ENCODE results near the gene APC. TPM values are rescaled to one million over a fixed set of nuclear protein-coding genes. Genes with fewer than 3 reads are reported as not detected.
A peak's percentile ranks its signal among the peaks of the same experiment; 100 is the strongest.

Gene APC
- total and polyA plus RNA-seq, 2 donors (not counting 3 experiments of a cell fraction or from before 2014, with no cell fraction given), result 11.2 to 39.6 TPM

- H3K36me3 ChIP-seq (ENCODE audit: control insufficient read depth in 2 of 2, extremely low read depth in 1 of 2, insufficient read depth in 2 of 2, low read length in 2 of 2), result peaks cover 9 to 16% of the 10 kb centered on the region in 2 experiments
- intact Hi-C loops (cut with micrococcal nuclease), result no loop called here
- CTCF ChIA-PET, result interaction anchor here (1.4 kb wide), 1 partner anchor 30 kb away, joined by 6 read pairs; no protein-coding TSS in a partner anchor
Observed at GRCh38 chr5:112878760-112879159, 141.1 kb downstream of the APC start.

GRCh38 chr5:112880219-112880964, 142.7 kb downstream of the APC start:
- no TSS peak for BruUV-seq (replicated peaks)
- peaks cover 4% of the 10 kb centered on the region for H3K4me1 ChIP-seq (ENCODE audit: control insufficient read depth, extremely low read depth, insufficient read depth, low read length)
- peaks cover 11 to 22% of the 10 kb centered on the region in 2 experiments for H3K36me3 ChIP-seq (ENCODE audit: control insufficient read depth in 2 of 2, extremely low read depth in 1 of 2, insufficient read depth in 2 of 2, low read length in 2 of 2)
- FAIRE-seq (no peak), DNase-seq (ENCODE audit: low read depth, low spot score) (no peak)
- no peaks in the 10 kb centered on the region for H4K20me1 ChIP-seq (replicated peaks; ENCODE audit: control insufficient read depth, extremely low read depth, insufficient read depth, low read length)
- no peak overlapping the region for H3K4me3 ChIP-seq (replicated peaks in 1 of 3; ENCODE audit: insufficient read depth in 1 of 3, low read depth in 1 of 3, low read length in 3 of 3)
- intact Hi-C loops (cut with micrococcal nuclease) (no loop called here), dilution Hi-C loops (cut with MboI; ENCODE audit: extremely low pct_ligation_motif_present, low sequenced_read_pairs) (no loop called here)
- H3K4me2 ChIP-seq (ENCODE audit: insufficient read depth, low read length), result no peak overlapping the region
- H3K9ac ChIP-seq (replicated peaks; ENCODE audit: extremely low read depth, insufficient read depth, low read length), result no peak overlapping the region
- no peaks in the 10 kb centered on the region for H3K9me1 ChIP-seq (replicated peaks; ENCODE audit: control insufficient read depth, extremely low read depth, insufficient read depth, low read length)
- H3K27ac ChIP-seq (ENCODE audit: insufficient read depth, low read depth, low read length), result no peak overlapping the region
- H3K9me3 ChIP-seq (replicated peaks; ENCODE audit: control insufficient read depth, insufficient read depth, low read length), result no peaks in the 10 kb centered on the region
- H2AFZ ChIP-seq (ENCODE audit: low read depth, low read length), result no peak overlapping the region
- peaks cover 2% of the 10 kb centered on the region for H3K79me2 ChIP-seq (ENCODE audit: control insufficient read depth, insufficient read depth, low read length)
- TF ChIP-seq, protein P1, sequence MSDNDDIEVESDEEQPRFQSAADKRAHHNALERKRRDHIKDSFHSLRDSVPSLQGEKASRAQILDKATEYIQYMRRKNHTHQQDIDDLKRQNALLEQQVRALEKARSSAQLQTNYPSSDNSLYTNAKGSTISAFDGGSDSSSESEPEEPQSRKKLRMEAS (IDR thresholded peaks at IDR 0.05; ENCODE audit: insufficient read depth, insufficient read length), result no peak
- TF ChIP-seq JUN (IDR thresholded peaks at IDR 0.05; ENCODE audit: borderline replicate concordance, insufficient read depth, insufficient read length, low read depth) (no peak), GATA2 (IDR thresholded peaks at IDR 0.05; ENCODE audit: insufficient read depth, insufficient read length, low read depth, low read length) (no peak), FOS (IDR thresholded peaks at IDR 0.05; ENCODE audit: borderline replicate concordance, insufficient read depth, low read length) (no peak), POLR2A (IDR thresholded peaks at IDR 0.05; ENCODE audit: low read depth, low read length) (no peak), MYC (IDR thresholded peaks at IDR 0.05; ENCODE audit: low read depth, low read length) (no peak)
- TF ChIP-seq, protein P2, sequence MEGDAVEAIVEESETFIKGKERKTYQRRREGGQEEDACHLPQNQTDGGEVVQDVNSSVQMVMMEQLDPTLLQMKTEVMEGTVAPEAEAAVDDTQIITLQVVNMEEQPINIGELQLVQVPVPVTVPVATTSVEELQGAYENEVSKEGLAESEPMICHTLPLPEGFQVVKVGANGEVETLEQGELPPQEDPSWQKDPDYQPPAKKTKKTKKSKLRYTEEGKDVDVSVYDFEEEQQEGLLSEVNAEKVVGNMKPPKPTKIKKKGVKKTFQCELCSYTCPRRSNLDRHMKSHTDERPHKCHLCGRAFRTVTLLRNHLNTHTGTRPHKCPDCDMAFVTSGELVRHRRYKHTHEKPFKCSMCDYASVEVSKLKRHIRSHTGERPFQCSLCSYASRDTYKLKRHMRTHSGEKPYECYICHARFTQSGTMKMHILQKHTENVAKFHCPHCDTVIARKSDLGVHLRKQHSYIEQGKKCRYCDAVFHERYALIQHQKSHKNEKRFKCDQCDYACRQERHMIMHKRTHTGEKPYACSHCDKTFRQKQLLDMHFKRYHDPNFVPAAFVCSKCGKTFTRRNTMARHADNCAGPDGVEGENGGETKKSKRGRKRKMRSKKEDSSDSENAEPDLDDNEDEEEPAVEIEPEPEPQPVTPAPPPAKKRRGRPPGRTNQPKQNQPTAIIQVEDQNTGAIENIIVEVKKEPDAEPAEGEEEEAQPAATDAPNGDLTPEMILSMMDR (IDR thresholded peaks at IDR 0.05; ENCODE audit: extremely low read depth in 1 of 2, insufficient read depth in 1 of 2, low read depth in 1 of 2, low read length in 2 of 2), result no peak
- CTCF ChIA-PET, result interaction anchor here (0.8 to 1.3 kb wide), 3 partner anchors 16 to 41 kb away, joined by 3 read pairs; partner anchors contain the start of gene REEP5
- POLR2A ChIA-PET, result interaction anchor here (0.6 kb wide), 1 partner anchor 12 kb away, joined by 3 read pairs; no protein-coding TSS in a partner anchor
- H3K27me3 ChIP-seq (ENCODE audit: control insufficient read depth in 2 of 2, insufficient read depth in 2 of 2, low read length in 2 of 2), result no peaks in the 10 kb centered on the region

More at GRCh38 chr5:112878760-112879159, 141.1 kb downstream of the APC start:
- peaks cover 2% of the 10 kb centered on the region for H3K79me2 ChIP-seq (ENCODE audit: control insufficient read depth, insufficient read depth, low read length)
- peaks cover 4% of the 10 kb centered on the region for H3K4me1 ChIP-seq (ENCODE audit: control insufficient read depth, extremely low read depth, insufficient read depth, low read length)
- no peaks in the 10 kb centered on the region for H3K9me1 ChIP-seq (replicated peaks; ENCODE audit: control insufficient read depth, extremely low read depth, insufficient read depth, low read length)
- dilution Hi-C loops (cut with MboI; ENCODE audit: extremely low pct_ligation_motif_present, low sequenced_read_pairs), result no loop called here
- H3K27ac ChIP-seq (ENCODE audit: insufficient read depth, low read depth, low read length), result peak overlapping the region; percentile 21
- no peaks in the 10 kb centered on the region for H4K20me1 ChIP-seq (replicated peaks; ENCODE audit: control insufficient read depth, extremely low read depth, insufficient read depth, low read length)
- no peaks in the 10 kb centered on the region for H3K27me3 ChIP-seq (ENCODE audit: control insufficient read depth in 2 of 2, insufficient read depth in 2 of 2, low read length in 2 of 2)
- no TSS peak for BruUV-seq (replicated peaks)
- no peak overlapping the region for H3K9ac ChIP-seq (replicated peaks; ENCODE audit: extremely low read depth, insufficient read depth, low read length)
- FAIRE-seq, result peak; percentile 48
- TF ChIP-seq, protein P1 (IDR thresholded peaks at IDR 0.05; ENCODE audit: insufficient read depth, insufficient read length), result no peak
- TF ChIP-seq JUN (IDR thresholded peaks at IDR 0.05; ENCODE audit: borderline replicate concordance, insufficient read depth, insufficient read length, low read depth), result peak; percentile 34
- POLR2A ChIA-PET, result no interaction called here
- H3K9me3 ChIP-seq (replicated peaks; ENCODE audit: control insufficient read depth, insufficient read depth, low read length), result no peaks in the 10 kb centered on the region
- no peak overlapping the region for H2AFZ ChIP-seq (ENCODE audit: low read depth, low read length)
- H3K4me2 ChIP-seq (ENCODE audit: insufficient read depth, low read length), result no peak overlapping the region
- DNase-seq (ENCODE audit: low read depth, low spot score), result peak; percentile 10
- no peak overlapping the region for H3K4me3 ChIP-seq (replicated peaks in 1 of 3; ENCODE audit: insufficient read depth in 1 of 3, low read depth in 1 of 3, low read length in 3 of 3)

Data from endothelial cell of umbilical vein (primary cell).